Prostate gland (tissue), 2 donors: Measurements from ENCODE around the gene LRBA. TPM values are rescaled to one million over a fixed set of nuclear protein-coding genes. Genes with fewer than 3 reads are reported as not detected.

Experiments used
- DNase-seq: peaks from one replicate; pipeline ENCODE4 v3.0.0-alpha.2; 2019; ENCODE audit warnings: low spot score
- H3K27ac ChIP-seq, 2 donors: fragments of 200-600 bp; sonication (generic); 2 replicates each; pipeline ENCODE4 v1.5.1; 2017 to 2019
- H3K27me3 ChIP-seq: fragments of 200-600 bp; sonication (generic); replicated peaks from 2 replicates; pipeline ENCODE4 v1.5.1; 2019; ENCODE audit not compliant: insufficient read depth
- H3K36me3 ChIP-seq, 2 donors: fragments of 200-600 bp; sonication (generic); 1 replicate in 1 of 2; 2 replicates in 1 of 2; pipeline versions ENCODE4 v1.5.1 to v1.8.1; 2017 to 2019
- H3K4me1 ChIP-seq: fragments of 200-600 bp; sonication (generic); replicated peaks from 2 replicates; pipeline ENCODE4 v1.5.1; 2019
- H3K4me3 ChIP-seq, 2 donors: fragments of 200-600 bp; sonication (generic); 2 replicates each; pipeline ENCODE4 v1.5.1; 2017 to 2019
- H3K9me3 ChIP-seq: fragments of 200-600 bp; sonication (generic); 2 replicates; pipeline ENCODE4 v1.5.1; 2017
- POLR2A ChIP-seq: fragments of 450-650 bp; IDR thresholded peaks from one replicate; pipeline ENCODE4 v1.6.1; 2016; ENCODE audit warnings: antibody characterized with exemption, mild to moderate bottlenecking
- POLR2AphosphoS5 ChIP-seq: sonication (generic); formaldehyde crosslinking; IDR thresholded peaks from one replicate; pipeline ENCODE4 v1.6.1; 2017; ENCODE audit warnings: antibody characterized with exemption
- WGBS: methylation state at CpG from one replicate; pipeline ENCODE4 v1.1.5; 2018; 5-methylcytosine and 5-hydroxymethylcytosine counted together
- intact Hi-C: fragments of 100-400 bp; cut with DNase I; formaldehyde crosslinking; loops from one replicate; pipeline ENCODE4 v1.14.2; 2022
- total RNA-seq, 2 donors: library from RNA; depleted of rRNA; stranded (reverse); fragments of >200 nt; gene quantifications; one replicate each; pipeline ENCODE4 v1.1.0, GENCODE V29; 2016
- TF ChIP-seq, protein P1 (sequence below), 4 experiments: fragments of 200-600 bp in 2 of 4; fragments of 450-650 bp in 2 of 4; sonication (generic) in 2 of 4; IDR thresholded peaks; 1 replicate in 3 of 4; 2 replicates in 1 of 4; pipeline ENCODE4 v1.5.1; 2016 to 2019; ENCODE audit warnings: antibody characterized with exemption in 4 of 4, mild to moderate bottlenecking in 2 of 4, moderate library complexity in 2 of 4

LRBA gene
- total RNA-seq, 2 donors from 2014 or later: 69.8 to 79.8 TPM

- intact Hi-C loops: no loop called here
- no peak overlapping the region for H3K27ac ChIP-seq
- H3K27me3 ChIP-seq: no peaks in the 10 kb centered on the region
- 93% methylated on average over 3 of the region's 3 CpGs for WGBS
- no peak for TF ChIP-seq POLR2AphosphoS5
- H3K4me1 ChIP-seq: no peaks in the 10 kb centered on the region
- no peak overlapping the region for H3K4me3 ChIP-seq
- no peaks in the 10 kb centered on the region for H3K36me3 ChIP-seq
- DNase-seq: no peak
- no peaks in the 10 kb centered on the region for H3K9me3 ChIP-seq
Observed at GRCh38 chr4:150609131-150609530, 406.0 kb downstream of the LRBA start.

GRCh38 chr4:150600812-150601445, 414.2 kb downstream of the LRBA start:
- Histone ChIP-seq H3K36me3 (no peaks in the 10 kb centered on the region), H3K4me3 (no peak overlapping the region), H3K27me3 (no peaks in the 10 kb centered on the region), H3K9me3 (no peaks in the 10 kb centered on the region), H3K4me1 (no peaks in the 10 kb centered on the region), H3K27ac (no peak overlapping the region)
- intact Hi-C loops: no loop called here
- DNase-seq: no peak
- WGBS: 85% methylated on average over 5 of the region's 5 CpGs
- TF ChIP-seq, protein P1, sequence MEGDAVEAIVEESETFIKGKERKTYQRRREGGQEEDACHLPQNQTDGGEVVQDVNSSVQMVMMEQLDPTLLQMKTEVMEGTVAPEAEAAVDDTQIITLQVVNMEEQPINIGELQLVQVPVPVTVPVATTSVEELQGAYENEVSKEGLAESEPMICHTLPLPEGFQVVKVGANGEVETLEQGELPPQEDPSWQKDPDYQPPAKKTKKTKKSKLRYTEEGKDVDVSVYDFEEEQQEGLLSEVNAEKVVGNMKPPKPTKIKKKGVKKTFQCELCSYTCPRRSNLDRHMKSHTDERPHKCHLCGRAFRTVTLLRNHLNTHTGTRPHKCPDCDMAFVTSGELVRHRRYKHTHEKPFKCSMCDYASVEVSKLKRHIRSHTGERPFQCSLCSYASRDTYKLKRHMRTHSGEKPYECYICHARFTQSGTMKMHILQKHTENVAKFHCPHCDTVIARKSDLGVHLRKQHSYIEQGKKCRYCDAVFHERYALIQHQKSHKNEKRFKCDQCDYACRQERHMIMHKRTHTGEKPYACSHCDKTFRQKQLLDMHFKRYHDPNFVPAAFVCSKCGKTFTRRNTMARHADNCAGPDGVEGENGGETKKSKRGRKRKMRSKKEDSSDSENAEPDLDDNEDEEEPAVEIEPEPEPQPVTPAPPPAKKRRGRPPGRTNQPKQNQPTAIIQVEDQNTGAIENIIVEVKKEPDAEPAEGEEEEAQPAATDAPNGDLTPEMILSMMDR (IDR thresholded peaks at IDR 0.05): no peak
- TF ChIP-seq POLR2AphosphoS5 (no peak), POLR2A (no peak)

- no peak for TF ChIP-seq POLR2AphosphoS5
- TF ChIP-seq, protein P1 (IDR thresholded peaks at IDR 0.05): no peak
- intact Hi-C loops: loop anchor here (5.0 kb wide), 1 partner anchor 302 kb away; no protein-coding TSS in a partner anchor
- DNase-seq: no peak
- 98% methylated on average over 1 of the region's 1 CpG for WGBS
- Histone ChIP-seq H3K4me3 (no peak overlapping the region), H3K4me1 (no peaks in the 10 kb centered on the region), H3K27me3 (no peaks in the 10 kb centered on the region), H3K36me3 (no peaks in the 10 kb centered on the region), H3K27ac (no peak overlapping the region), H3K9me3 (no peaks in the 10 kb centered on the region)
Observed at GRCh38 chr4:150599547-150599946, 415.5 kb downstream of the LRBA start.

DNA sequence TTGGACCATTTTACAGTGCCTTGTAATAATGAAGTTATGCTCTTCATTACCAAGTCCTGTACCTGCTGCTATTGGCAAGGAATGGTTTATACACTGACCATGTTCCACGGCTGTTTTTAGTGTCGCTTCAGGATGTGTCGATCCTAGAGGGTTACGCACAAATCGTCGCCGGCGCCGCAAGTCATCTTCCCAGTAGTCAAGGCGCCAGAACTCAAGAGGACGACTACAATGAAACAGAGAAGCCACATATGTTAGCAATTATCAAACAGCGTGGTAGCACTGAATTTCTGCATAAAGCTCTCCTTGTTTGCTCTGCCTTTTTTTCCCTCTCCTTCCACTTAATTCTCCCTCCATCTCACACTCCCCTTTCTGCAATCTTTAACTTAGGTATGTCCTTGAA, 416.2 kb downstream of the LRBA start:
- WGBS: 85% methylated on average over 12 of the region's 12 CpGs
- intact Hi-C loops: loop anchor here (5.0 kb wide), 1 partner anchor 302 kb away; no protein-coding TSS in a partner anchor
- H3K27ac ChIP-seq: no peak overlapping the region
- TF ChIP-seq, protein P1 (IDR thresholded peaks at IDR 0.05): no peak
- no peak for TF ChIP-seq POLR2AphosphoS5
- no peak for TF ChIP-seq POLR2A
- no peak for DNase-seq
- H3K27me3 ChIP-seq: no peaks in the 10 kb centered on the region
- H3K36me3 ChIP-seq: no peaks in the 10 kb centered on the region
- no peaks in the 10 kb centered on the region for H3K4me1 ChIP-seq
- no peaks in the 10 kb centered on the region for H3K9me3 ChIP-seq
- no peak overlapping the region for H3K4me3 ChIP-seq

DNA sequence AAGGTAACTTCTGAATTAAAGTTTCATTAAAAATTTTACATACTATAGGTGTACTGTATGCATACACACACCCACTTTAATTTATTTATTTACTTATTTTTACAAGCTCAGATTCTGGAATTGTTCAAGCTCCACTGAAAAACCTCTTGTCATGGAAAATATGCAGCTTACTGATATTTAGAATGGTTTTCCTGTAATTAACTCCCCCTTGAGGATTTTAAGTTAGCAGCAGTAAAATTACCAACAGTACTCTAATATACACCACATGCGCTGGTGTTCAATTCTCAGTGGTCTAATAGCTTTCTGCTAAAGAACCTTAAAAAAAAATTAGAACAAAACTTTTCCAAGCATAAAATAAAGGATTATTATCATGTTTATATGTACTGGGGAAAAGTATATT, 421.1 kb downstream of the LRBA start:
- H3K27me3 ChIP-seq: no peaks in the 10 kb centered on the region

More for the DNA sequence above, 421.1 kb downstream of the LRBA start:
- Histone ChIP-seq H3K36me3 (no peaks in the 10 kb centered on the region), H3K27ac (no peak overlapping the region), H3K9me3 (no peaks in the 10 kb centered on the region), H3K4me3 (no peak overlapping the region), H3K4me1 (no peaks in the 10 kb centered on the region)
- 89% methylated on average over 1 of the region's 1 CpG for WGBS
- no peak for DNase-seq
- TF ChIP-seq, protein P1 (IDR thresholded peaks at IDR 0.05): no peak
- no peak for TF ChIP-seq POLR2AphosphoS5
- intact Hi-C loops: no loop called here
